ENCODE results near the gene OR13C9.
"Not testable (repeated sequence)": the region's sequence is repeated elsewhere in the genome, so short reads cannot be mapped to it uniquely, and the experiment has no call there.

Gene OR13C9

GRCh38 chr9:104618104-104618503, at the start of gene OR13C9:
Gene OR13C9 (minus strand): TSS chr9:104618204. CDS start chr9:104618204, 0 bp downstream.
- no peak for DNase-seq

GRCh38 chr9:104658496-104659195, 40.6 kb upstream of the OR13C9 start:
- DNase-seq: peak; percentile 22

DNA sequence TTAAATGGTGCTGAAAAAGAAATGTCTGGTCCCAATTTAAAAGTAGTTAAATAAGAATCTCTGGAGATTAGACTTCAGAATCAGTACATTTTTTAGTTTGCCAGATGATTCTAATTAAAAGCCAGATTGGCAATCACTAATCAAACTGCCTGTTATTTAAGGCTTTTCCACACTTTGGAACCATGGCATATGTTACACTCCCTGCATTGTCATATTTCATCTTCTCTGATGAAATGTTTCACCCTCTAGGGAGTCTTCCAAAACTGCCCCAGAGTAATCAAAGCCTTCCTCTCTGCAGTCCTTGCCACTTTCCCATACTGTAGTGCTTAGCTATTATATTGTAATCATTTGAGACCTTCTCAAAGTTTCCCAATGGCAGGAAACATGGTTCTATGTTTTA, 17.5 kb upstream of the OR13C9 start:
- DNase-seq: peak; percentile 18

GRCh38 chr9:104633976-104634520, 16.0 kb upstream of the OR13C9 start:
- DNase-seq: no peak

- not testable (repeated sequence) for DNase-seq
Measured at GRCh38 chr9:104625964-104626363, 8.0 kb upstream of the OR13C9 start.

GRCh38 chr9:104617418-104617817, 586 bp downstream of the OR13C9 start:
- DNase-seq: no peak

GRCh38 chr9:104611213-104611612, 6.8 kb downstream of the OR13C9 start:
- DNase-seq: no peak

DNA sequence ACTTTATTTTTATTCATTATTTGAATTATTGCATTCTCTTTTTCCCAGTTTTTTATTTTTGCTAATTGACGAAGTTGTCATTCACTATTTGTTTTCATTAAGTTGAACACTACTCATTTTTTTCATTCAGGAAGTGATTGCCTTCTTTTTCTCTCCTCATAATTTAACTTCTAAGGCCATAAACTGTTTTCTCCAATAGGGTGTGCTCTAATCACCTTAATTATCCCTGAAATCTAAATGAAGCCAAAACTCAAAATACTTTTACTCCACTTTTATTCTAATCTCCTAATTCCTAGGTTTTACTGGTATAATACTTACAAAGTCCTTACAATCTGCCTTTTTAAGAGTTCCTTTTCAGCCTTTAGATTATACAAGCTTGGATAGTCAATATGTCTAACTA, 9.7 kb downstream of the OR13C9 start:
- no peak for DNase-seq

GRCh38 chr9:104606152-104606551, 11.9 kb downstream of the OR13C9 start:
- peak; percentile 93 for DNase-seq

DNA sequence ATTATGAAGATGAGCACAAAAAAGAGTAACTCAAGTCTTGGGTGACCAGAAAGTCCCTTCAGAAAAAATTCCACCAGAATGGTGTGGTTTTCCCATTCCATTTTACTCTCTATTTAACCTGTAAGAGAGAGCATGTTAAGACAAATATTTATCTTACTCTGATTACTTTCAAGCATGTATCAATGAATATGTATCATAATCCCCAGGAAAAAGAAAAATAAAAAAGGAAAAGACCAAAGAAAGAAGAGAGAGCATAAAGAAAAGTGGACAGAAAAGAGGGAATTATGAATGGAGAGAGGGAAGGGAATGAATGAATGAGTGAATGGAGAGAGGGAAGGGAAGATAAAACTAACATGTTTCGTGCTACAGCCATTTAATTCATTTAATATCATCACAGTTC, 12.5 kb downstream of the OR13C9 start, which contains the start of gene OR13C2:
Gene OR13C2, minus strand, starts transcription at position 101 of the 400 bp plus-strand sequence. Its CDS starts 0 bp downstream, at position 101.
- not testable (repeated sequence) for DNase-seq

GRCh38 chr9:104604801-104605200, 13.2 kb downstream of the OR13C9 start:
- DNase-seq: no peak

DNA sequence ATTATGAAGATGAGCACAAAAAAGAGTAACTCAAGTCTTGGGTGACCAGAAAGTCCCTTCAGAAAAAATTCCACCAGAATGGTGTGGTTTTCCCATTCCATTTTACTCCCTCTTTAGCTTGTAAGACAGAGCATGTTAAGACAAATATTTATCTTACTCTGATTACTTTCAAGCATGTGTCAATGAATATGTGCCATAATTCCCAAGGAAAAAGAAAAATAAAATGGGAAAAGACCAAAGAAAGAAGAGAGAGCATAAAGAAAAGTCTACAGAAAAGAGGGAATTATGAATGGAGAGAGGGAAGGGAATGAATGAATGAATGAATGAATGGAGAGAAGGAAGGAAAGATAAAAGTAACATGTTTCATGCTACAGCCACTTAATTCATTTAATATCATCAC, 18.7 kb downstream of the OR13C9 start, which contains the start of gene OR13C5:
Gene OR13C5, minus strand, starts transcription at position 101 of the 400 bp plus-strand sequence. Its CDS starts 0 bp downstream, at position 101.
- not testable (repeated sequence) for DNase-seq

GRCh38 chr9:104598749-104599148, 19.3 kb downstream of the OR13C9 start:
- DNase-seq: not testable (repeated sequence)

- DNase-seq: no peak
Measured at GRCh38 chr9:104589626-104590025, 28.4 kb downstream of the OR13C9 start.

DNA sequence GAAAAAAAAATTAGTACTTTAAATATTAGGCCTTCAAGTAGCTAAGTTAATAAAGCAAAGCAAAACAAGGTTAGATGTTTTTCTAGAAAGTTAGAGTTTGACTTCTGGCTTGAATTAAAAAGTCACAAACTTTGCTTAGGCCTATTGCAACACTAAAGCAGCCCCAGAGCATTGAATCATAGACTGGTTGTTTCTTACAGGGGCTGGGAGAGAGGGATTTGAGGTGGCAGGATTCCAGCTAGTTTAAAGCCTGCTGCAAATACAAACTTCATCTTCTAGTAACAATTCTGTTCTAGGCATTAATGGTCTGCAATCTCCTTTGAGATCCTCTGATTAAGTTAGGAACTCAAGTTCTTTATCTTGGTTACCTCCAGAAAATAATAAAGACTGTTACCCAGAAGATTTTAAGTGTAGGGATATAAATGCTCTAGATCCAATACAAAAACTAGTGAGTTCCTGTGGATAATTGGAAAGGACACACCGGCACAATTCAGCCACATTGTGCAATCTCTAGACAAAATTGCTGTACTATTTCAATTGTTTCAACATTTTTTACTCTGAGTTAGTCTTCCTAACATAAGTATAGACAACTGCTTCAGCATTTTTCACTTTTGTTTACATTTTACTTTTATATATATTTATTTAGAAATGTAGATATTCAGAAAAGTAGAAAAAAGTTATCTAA, 31.4 kb downstream of the OR13C9 start:
- peak; percentile 48 for DNase-seq

- DNase-seq: no peak
Measured at GRCh38 chr9:104580562-104580961, 37.4 kb downstream of the OR13C9 start.

- DNase-seq: no peak
Measured at GRCh38 chr9:104577263-104577662, 40.7 kb downstream of the OR13C9 start.

- no peak for DNase-seq
Measured at GRCh38 chr9:104575456-104575855, 42.5 kb downstream of the OR13C9 start.

GRCh38 chr9:104572612-104573011, 45.4 kb downstream of the OR13C9 start:
- no peak for DNase-seq

DNA sequence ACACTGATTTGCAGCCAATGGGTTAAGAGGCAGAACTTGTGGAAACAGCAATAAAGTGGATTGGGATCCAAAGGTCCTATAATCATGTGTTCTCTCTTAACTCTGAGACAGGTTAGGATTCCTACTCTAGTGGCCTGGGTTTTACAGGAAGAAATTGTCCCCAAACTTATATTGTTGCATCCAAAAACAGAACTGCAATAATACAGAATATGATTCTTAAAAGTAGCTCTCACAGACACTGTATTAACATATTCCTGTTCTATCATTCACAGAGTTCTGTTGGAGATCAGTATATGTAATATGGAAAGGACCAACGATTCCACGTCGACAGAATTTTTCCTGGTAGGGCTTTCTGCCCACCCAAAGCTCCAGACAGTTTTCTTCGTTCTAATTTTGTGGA, 49.1 kb downstream of the OR13C9 start, which contains the start of gene OR13C8:
Gene OR13C8, plus strand, starts transcription at position 301 of the 400 bp plus-strand sequence. Its CDS starts 0 bp downstream, at position 301.
- DNase-seq: no peak

Data from eye (tissue), 1 donor.